Activated CD8-positive, alpha-beta memory T cell treated with anti-CD3 and anti-CD28 coated beads, Interleukin-2, amount 50 U/mL, for 48 hours (primary cell): Measurements from ENCODE around the gene RPTOR.
"Not testable (repeated sequence)": the region's sequence is repeated elsewhere in the genome, so short reads cannot be mapped to it uniquely, and the experiment has no call there.

Source experiments
- DNase-seq: peaks from one replicate; pipeline ENCODE4 v3.0.0-alpha.2; 2020

RPTOR gene

GRCh38 chr17:80803451-80804428 lies 259.1 kb downstream of the RPTOR start:
- DNase-seq = peak; percentile 47

GRCh38 chr17:80804466-80804865 lies 259.8 kb downstream of the RPTOR start:
- peak; percentile 49 for DNase-seq

GRCh38 chr17:80805032-80805751 lies 260.6 kb downstream of the RPTOR start:
- peak; percentile 17 for DNase-seq

- DNase-seq = no peak
Measured at GRCh38 chr17:80807014-80807413, 262.4 kb downstream of the RPTOR start.

- peak; percentile 2 for DNase-seq
Measured at GRCh38 chr17:80807882-80808281, 263.2 kb downstream of the RPTOR start.

GRCh38 chr17:80811181-80812105 lies 266.8 kb downstream of the RPTOR start:
- DNase-seq = peak; percentile 50

- peak; percentile 47 for DNase-seq
Measured at GRCh38 chr17:80812362-80813088, 267.9 kb downstream of the RPTOR start.

- DNase-seq = peak; percentile 4
Measured at GRCh38 chr17:80813318-80813717, 268.7 kb downstream of the RPTOR start.

GRCh38 chr17:80814491-80814890 lies 269.9 kb downstream of the RPTOR start:
- no peak for DNase-seq

- no peak for DNase-seq
Measured at GRCh38 chr17:80815151-80815681, 270.6 kb downstream of the RPTOR start.

- not testable (repeated sequence) for DNase-seq
Measured at GRCh38 chr17:80815718-80816117, 271.1 kb downstream of the RPTOR start.

- no peak for DNase-seq
Measured at GRCh38 chr17:80816241-80817103, 271.8 kb downstream of the RPTOR start.

GRCh38 chr17:80817321-80817845 lies 272.7 kb downstream of the RPTOR start:
- DNase-seq = no peak

- no peak for DNase-seq
Measured at GRCh38 chr17:80817861-80818260, 273.2 kb downstream of the RPTOR start.

GRCh38 chr17:80818871-80819270 lies 274.2 kb downstream of the RPTOR start:
- DNase-seq = no peak

GRCh38 chr17:80819422-80820164 lies 275.0 kb downstream of the RPTOR start:
- no peak for DNase-seq

GRCh38 chr17:80820331-80820730 lies 275.7 kb downstream of the RPTOR start:
- no peak for DNase-seq

- DNase-seq = no peak
Measured at GRCh38 chr17:80821546-80821945, 276.9 kb downstream of the RPTOR start.

- no peak for DNase-seq
Measured at GRCh38 chr17:80822021-80822699, 277.5 kb downstream of the RPTOR start.
